GM12873 (cell line): ENCODE measurements around the gene COL18A1.

Experiments used
- TF ChIP-seq, protein P1 (sequence below): IDR thresholded peaks from 2 replicates; pipeline ENCODE4 v1.5.1; 2012; ENCODE audit warnings: low read depth, mild to moderate bottlenecking, moderate library complexity, low read length, control low read depth; ENCODE audit not compliant: insufficient read depth; ENCODE audit errors: missing control alignments

The COL18A1 gene

DNA sequence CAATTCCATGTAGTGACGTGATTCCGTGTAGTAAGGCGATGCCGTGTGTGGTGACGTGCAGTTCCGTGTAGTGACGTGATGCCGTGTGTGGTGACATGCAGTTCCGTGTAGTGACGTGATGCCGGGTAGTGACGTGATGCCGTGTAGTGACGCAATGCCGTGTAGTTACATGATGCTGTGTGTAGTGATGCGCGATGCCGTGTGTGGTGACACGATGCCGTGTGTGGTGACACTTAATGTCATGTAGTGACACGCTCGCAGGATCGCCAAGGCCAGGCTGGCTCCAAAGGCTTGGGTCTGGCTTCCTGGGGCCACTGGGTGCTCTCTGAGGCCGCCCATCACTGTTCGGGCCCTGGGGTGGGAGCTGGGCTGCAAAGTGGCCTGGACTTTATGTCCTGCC lies 14.2 kb downstream of the COL18A1 start:
- TF ChIP-seq, protein P1, sequence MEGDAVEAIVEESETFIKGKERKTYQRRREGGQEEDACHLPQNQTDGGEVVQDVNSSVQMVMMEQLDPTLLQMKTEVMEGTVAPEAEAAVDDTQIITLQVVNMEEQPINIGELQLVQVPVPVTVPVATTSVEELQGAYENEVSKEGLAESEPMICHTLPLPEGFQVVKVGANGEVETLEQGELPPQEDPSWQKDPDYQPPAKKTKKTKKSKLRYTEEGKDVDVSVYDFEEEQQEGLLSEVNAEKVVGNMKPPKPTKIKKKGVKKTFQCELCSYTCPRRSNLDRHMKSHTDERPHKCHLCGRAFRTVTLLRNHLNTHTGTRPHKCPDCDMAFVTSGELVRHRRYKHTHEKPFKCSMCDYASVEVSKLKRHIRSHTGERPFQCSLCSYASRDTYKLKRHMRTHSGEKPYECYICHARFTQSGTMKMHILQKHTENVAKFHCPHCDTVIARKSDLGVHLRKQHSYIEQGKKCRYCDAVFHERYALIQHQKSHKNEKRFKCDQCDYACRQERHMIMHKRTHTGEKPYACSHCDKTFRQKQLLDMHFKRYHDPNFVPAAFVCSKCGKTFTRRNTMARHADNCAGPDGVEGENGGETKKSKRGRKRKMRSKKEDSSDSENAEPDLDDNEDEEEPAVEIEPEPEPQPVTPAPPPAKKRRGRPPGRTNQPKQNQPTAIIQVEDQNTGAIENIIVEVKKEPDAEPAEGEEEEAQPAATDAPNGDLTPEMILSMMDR = no peak

DNA sequence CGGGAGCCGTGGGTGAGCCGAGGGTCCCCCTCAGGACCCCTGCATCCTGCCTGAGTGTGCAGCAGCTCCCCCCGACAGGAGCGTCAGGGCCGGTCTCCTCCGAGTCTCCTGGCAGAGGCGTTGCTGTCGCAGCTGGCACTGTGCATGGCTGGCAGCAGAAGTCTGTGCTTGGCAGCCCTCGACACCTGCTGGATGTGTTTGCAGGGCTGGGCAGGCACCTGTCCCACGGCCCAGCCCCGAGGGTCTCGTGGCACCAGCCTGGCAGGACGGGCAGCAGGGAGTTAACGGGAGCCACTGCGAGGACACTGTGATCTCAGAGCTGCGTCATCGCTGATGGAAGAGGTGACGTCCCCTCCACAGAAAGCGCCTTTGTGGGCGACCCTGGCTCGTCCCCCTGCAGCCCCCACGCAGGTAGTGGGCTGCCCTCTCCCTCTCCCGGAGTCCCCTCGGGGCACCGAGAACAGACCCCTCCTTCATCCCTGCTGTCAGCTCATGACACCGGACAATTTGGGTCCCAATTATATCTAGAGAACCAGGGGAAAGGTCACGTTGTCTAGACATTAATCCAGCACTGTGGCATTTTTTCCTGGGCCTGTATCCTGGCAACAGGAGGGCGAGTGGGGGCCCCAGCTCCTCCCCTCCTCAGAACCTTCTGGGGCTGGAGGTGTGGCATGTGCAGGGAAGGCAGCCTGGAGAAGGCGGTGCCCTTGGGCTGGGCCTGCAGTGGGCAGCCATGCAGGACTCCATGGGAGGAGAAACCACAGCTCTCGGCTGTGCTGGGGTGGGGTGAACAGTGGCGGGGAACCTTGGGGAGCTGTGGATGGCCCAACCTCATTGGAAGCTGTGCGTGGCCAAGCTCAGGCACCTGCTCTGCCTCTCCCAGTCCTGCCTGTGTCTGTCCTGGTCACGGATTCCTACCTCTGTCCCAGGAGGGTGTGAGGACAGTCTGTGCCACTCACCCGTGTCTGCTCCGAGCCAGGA lies 15.4 kb downstream of the COL18A1 start:
- TF ChIP-seq, protein P1 = no peak

DNA sequence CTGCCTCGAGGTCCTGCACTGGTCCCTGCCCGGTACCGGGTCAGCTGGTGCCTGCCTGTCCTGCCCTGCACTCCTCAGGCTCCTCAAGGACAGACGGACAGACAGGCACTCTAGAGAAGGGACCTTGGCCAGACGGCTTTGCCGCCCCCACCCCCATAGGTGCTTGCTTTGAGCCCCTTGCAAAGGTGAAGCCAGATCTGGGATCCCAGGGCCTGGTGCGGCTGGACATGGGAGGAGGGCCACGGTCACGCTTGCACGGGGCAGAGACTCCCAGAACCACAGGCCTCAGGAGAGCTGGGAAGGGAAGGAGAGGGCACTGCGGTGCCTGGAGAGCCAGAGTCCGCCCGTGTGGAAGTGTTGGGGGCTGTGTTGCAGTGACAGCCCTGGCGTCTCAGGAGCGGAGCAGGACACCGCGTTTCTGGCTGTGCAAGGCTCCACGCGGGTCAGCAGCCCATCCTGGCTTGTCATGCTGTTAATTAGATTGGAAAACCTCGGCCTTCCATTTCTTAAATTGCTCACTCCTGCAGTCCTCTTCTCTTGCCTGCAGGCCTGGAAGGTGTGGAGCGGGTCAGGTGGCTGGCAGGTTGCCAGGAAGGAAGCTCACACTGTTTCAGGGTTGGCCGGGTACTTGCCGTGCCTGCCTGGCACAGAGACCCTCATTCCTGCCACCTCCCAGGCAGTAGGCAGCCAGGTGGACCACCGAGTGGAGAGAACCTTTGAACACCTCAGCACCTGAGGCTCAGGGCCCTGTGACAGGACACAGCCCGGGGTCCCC lies 16.3 kb downstream of the COL18A1 start:
- TF ChIP-seq, protein P1 = no peak

DNA sequence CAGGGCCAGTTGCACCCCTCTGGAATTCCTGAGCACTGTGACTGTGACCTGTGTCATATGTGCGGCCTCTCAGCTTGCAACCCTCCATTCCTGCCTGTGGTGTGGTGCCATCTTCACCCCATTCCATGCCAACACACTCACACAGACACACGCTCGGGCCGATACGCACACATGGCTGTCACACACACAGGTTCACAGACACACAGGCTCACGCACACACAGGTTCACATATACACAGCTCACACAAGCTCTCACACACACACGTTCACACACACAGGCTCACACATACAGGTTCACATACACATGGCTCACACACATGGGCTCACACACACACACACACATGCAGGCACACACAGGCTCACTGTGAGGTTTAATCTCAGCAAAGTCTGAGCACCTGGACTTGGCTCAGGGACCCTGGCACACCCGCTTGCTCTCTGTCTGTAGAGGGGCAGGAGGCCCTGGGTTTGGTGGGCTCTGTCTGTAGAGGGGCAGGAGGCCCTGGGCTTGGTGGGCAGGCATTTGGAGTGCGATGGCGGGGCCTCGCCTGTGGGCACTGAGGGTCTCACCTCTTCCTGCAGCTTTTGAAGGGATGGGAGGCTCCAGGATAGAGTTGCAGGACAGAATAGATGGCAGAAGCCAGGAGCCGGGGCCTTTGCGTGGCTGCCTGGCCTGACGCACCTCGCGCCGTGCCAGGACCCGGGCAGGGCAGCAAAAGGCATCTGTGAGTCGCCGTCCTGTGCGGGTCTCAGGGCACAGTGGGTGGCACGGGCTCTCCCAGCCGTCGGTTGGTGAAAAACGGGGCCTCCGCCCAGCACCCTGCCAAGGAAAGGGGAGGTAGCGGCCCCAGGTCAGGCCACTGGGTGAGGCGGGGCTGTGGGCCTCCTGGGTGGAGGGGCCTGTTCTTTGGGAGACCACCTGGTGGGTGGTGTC lies 17.1 kb downstream of the COL18A1 start:
- TF ChIP-seq, protein P1 = no peak

DNA sequence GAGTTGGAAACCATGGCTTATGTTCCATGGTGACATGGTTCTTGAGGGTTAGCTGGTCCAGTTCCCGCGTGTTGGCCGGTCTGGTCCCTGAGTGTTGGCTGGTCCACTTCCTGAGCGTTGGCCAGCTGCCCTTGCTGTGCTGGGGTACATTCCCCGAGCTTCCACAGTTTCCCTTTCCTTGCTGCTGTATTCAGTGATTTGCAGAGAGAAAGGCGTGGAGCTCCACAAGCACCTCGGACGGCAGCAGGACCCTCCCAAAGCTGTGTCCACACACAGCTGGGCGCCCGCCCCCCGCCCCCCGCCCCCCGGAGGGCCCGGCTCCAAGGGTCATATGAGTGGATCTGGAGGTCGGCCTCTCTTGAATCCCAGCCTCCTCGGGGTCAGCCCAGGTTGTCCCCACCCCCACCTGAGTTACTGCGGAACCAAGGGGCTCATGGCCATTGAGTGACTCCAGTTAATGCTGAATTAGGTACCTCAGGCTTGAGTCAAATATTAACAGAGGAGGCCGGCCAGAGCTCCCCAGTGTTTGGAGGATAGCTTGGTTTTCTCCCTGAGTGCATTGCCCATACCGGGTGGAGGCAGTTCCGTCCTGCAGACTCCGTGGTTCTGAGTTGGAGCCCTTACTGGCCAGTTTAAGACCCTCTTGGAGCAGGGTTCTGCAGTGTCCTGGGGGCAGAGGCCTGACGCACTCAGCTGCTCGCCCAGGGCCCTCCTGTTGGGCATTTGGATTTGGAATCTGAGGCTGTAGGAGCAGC lies 18.4 kb downstream of the COL18A1 start:
- TF ChIP-seq, protein P1 = no peak

DNA sequence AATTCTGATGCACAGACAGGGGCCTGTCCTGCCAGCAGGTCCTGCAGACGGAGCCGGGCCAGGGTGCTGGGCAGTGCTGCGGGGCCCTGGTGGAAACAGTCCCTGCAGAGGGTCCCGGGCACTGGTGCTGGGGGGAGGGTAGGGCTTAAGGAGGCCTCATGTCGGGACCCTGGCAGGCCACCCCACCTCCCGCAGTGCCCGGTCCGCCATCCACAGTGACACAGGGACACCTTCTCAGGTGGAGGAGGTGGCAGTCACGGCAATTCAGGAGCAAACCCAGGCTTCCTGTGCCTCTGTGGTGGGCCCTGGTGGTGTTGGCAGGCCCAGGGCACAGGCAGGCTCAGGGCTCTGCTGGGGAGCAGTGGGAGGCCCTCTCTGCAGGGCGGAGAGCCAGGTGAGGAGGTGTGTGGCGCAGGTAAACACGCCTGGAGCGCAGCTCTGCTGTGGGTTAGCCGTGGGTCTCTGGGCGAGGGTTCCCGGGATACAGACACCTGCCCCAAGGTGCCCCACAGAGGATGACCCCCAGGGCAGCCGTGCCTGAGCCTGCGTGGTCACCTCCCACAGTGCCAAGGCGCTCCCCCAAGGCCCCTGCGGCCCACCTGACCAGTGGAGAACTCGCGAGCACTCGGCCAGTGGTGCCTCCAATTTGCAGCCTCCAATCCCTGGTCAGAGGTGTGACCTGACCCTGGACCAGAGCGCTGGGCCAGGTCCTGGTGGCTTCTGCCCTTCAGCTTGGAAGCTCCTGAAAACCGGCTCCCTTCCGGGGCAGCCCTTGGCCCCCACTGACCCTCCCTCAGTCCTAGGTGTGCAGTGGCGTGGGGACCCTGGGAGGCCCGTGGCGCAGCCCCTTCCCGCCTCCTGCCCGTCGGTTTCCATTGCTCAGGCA lies 19.2 kb downstream of the COL18A1 start:
- TF ChIP-seq, protein P1 = no peak
